Endothelial cell (in vitro differentiated cells): ENCODE measurements around the gene GGT5. TPM values are rescaled to one million over a fixed set of nuclear protein-coding genes. Genes with fewer than 3 reads are reported as not detected.
"Not testable (repeated sequence)": the region's sequence is repeated elsewhere in the genome, so short reads cannot be mapped to it uniquely, and the experiment has no call there.

ENCODE experiments used
- DNase-seq: peaks from one replicate; pipeline ENCODE4 v3.0.0; 2021; ENCODE audit warnings: low spot score
- H3K27ac Mint-ChIP-seq: one replicate; pipeline ENCODE4 v1.8.0; 2021; ENCODE audit warnings: mixed read lengths, inconsistent platforms; ENCODE audit not compliant: unreplicated experiment
- H3K27me3 Mint-ChIP-seq: one replicate; pipeline ENCODE4 v1.8.0; 2021; ENCODE audit warnings: mild to moderate bottlenecking, moderate library complexity, mixed read lengths, inconsistent platforms; ENCODE audit not compliant: unreplicated experiment
- H3K36me3 Mint-ChIP-seq: one replicate; pipeline ENCODE4 v1.8.0; 2021; ENCODE audit warnings: mild to moderate bottlenecking, low read depth, mixed read lengths, inconsistent platforms; ENCODE audit not compliant: unreplicated experiment
- H3K4me1 Mint-ChIP-seq: one replicate; pipeline ENCODE4 v1.8.0; 2021; ENCODE audit warnings: mild to moderate bottlenecking, mixed read lengths, inconsistent platforms; ENCODE audit not compliant: unreplicated experiment
- H3K4me3 Mint-ChIP-seq: one replicate; pipeline ENCODE4 v1.8.0; 2021; ENCODE audit warnings: mild to moderate bottlenecking, mixed read lengths, inconsistent platforms; ENCODE audit not compliant: unreplicated experiment
- H3K9me3 Mint-ChIP-seq: one replicate; pipeline ENCODE4 v1.8.0; 2021; ENCODE audit warnings: mixed read lengths, inconsistent platforms; ENCODE audit not compliant: unreplicated experiment
- total RNA-seq: library from RNA; stranded (reverse); fragmentation: NEBNext Ultra II Directional; extraction: Animal tissue kit (Norgen Biotek cat#: 25700); gene quantifications from one replicate; pipeline ENCODE4 v1.2.1, GENCODE V29; 2021; ENCODE audit not compliant: unreplicated experiment
- TF ChIP-seq, protein P1 (sequence below): fragments of 200-600 bp; sonication (generic); IDR thresholded peaks from one replicate; pipeline ENCODE4 v1.5.0; 2021; ENCODE audit warnings: antibody characterized with exemption; ENCODE audit not compliant: unreplicated experiment

Gene GGT5
- total RNA-seq, 1 donor from 2014 or later: 1.6 TPM

DNA sequence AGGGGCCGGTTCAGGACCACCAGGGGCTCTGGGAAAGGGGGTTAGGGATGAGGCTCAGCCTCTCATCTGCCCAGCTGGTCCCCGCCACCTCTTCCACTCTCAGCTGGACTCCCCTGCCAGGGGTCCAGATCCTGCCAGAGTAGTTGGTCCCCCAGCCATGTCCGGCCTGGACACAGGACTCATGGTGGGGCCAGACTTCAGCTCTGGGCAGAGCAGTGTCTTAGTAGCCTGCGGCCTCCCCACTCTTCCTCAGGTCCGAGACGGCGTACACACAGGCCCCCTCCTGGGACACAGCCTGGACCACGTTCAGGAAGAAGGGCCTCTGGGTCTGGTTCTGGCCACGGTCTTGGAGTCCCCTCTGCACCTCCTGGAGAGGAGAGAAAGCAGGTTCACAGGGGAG lies 25.1 kb downstream of the GGT5 start:
- H3K27me3 Mint-ChIP-seq: peaks cover 2% of the 10 kb centered on the region
- no peak overlapping the region for H3K4me3 Mint-ChIP-seq
- H3K27ac Mint-ChIP-seq: no peak overlapping the region

DNA sequence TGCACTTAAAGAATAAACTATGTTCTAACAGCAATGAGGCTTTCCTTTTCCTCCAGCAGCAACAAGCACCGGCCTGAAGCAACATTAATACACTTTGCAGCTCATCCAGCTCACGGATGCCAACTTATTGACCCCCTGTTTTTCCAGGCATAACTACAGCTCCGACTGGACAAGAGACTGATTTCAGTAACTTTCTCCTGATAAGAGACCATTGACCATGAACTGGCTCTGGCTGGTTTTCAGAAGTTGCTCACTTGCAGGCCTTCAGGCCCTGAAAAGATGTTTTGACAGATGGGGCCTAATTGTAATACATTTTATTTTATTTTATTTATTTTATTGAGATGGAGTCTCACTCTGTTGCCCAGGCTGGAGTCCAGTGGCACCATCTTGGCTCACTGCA lies 27.5 kb downstream of the GGT5 start:
- Mint-ChIP-seq H3K4me3 (no peak overlapping the region), H3K27me3 (peaks cover 4% of the 10 kb centered on the region), H3K4me1 (peaks cover 6% of the 10 kb centered on the region), H3K9me3 (no peaks in the 10 kb centered on the region), H3K36me3 (no peaks in the 10 kb centered on the region), H3K27ac (no peak overlapping the region)
- DNase-seq: no peak
- TF ChIP-seq, protein P1, sequence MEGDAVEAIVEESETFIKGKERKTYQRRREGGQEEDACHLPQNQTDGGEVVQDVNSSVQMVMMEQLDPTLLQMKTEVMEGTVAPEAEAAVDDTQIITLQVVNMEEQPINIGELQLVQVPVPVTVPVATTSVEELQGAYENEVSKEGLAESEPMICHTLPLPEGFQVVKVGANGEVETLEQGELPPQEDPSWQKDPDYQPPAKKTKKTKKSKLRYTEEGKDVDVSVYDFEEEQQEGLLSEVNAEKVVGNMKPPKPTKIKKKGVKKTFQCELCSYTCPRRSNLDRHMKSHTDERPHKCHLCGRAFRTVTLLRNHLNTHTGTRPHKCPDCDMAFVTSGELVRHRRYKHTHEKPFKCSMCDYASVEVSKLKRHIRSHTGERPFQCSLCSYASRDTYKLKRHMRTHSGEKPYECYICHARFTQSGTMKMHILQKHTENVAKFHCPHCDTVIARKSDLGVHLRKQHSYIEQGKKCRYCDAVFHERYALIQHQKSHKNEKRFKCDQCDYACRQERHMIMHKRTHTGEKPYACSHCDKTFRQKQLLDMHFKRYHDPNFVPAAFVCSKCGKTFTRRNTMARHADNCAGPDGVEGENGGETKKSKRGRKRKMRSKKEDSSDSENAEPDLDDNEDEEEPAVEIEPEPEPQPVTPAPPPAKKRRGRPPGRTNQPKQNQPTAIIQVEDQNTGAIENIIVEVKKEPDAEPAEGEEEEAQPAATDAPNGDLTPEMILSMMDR: no peak

More for the DNA sequence above, 25.1 kb downstream of the GGT5 start:
- Mint-ChIP-seq H3K4me1 (peaks cover 4% of the 10 kb centered on the region), H3K9me3 (no peaks in the 10 kb centered on the region), H3K36me3 (peaks cover 4% of the 10 kb centered on the region)
- TF ChIP-seq, protein P1: no peak
- DNase-seq: no peak

DNA sequence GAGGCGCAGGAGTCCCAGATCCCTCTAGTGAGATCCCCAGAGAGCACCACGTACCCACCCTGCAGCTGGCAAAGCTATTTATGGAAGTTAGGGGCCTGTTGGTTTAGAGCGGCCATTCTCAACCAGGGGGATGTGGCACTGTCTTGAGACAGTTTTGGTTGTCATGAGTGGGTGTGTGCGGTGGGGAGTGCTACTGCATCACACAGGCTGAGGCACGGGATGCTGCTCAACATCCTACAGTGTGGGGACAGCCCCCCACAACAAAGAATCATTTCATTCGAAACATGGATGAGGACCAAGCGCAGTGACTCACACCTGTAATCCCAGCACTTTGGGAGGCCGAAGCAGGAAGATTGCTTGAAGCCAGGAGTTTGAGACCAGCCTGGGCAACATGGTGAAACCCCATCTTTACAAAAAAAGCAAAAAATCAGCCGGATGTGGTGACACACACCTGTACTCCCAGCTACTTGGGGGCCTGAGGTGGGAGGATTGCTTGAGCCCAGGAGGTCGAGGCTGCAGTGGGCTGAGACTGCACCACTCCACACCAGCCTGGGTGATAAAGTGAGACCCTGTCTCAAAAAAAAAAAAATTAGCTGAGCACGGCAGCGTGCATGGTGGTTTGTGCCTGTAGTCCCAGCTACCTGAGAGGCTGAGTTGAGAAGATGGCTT lies 28.2 kb downstream of the GGT5 start:
- peaks cover 6% of the 10 kb centered on the region for H3K4me1 Mint-ChIP-seq
- H3K36me3 Mint-ChIP-seq: no peaks in the 10 kb centered on the region
- no peak overlapping the region for H3K27ac Mint-ChIP-seq
- no peak for DNase-seq
- H3K9me3 Mint-ChIP-seq: no peaks in the 10 kb centered on the region
- TF ChIP-seq, protein P1: no peak
- peaks cover 4% of the 10 kb centered on the region for H3K27me3 Mint-ChIP-seq
- no peak overlapping the region for H3K4me3 Mint-ChIP-seq

DNA sequence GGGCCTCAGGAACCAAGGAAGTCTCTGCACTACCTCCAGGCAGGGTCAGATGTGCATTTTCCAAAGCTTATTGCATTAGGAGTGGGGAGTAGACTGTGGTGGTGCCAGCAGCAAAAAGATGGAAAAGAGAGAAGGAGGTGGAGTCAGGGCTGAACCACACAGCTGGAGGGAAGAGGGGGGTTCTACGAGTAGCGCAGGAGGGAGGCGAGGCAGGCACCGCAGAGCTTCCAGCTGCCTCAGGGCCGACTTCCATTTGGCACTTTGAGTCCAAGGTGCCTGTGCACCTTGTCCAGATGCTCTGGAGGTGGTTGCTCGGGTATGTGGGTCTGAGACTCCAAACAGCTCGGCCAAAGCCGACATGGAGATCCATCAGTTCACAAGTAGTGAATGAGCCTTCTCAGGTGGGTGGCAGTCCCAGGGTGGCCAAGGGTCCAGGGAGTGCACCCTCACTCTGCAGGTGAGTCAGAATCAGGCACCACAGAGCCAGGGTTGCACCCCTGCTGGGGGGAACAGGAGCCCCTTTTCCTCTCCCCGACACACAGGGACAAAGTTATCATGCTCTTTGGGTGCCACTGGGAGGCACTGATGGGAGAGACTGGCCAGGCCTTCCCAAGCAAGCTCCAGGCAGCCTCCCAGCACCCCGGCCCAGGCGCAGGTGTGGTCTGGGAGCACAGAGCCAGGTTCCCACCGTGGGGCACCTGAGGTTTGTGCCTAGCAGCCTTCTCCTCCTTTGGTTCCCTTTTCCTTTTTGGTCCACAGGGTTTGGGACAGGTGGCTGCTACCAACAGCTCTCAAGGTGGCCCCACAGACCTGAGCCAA lies 30.2 kb downstream of the GGT5 start:
- H3K36me3 Mint-ChIP-seq: no peaks in the 10 kb centered on the region
- peaks cover 6% of the 10 kb centered on the region for H3K27me3 Mint-ChIP-seq
- H3K4me1 Mint-ChIP-seq: peaks cover 5% of the 10 kb centered on the region
- H3K27ac Mint-ChIP-seq: no peak overlapping the region
- H3K9me3 Mint-ChIP-seq: no peaks in the 10 kb centered on the region
- H3K4me3 Mint-ChIP-seq: no peak overlapping the region
- DNase-seq: no peak
- TF ChIP-seq, protein P1: no peak

DNA sequence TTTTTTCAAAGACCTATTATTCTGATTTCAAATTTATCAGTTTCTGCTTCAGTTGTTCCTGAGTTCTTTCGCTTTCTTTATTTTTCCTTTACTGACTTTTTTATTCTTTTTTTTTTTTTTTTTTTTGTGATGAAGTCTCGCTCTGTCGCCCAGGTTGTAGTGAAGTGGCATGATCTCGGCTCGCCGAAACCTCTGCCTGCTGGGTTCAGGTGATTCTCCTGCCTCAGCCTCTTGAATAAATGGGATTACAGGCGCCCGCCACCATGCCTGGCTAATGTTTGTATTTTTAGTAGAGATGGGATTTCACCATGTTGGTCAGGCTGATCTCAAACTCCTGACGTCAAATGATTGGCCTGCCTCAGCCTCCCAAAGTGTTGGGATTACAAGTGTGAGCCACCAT lies 31.8 kb downstream of the GGT5 start:
- H3K36me3 Mint-ChIP-seq, H3K27ac Mint-ChIP-seq, H3K27me3 Mint-ChIP-seq, H3K9me3 Mint-ChIP-seq, DNase-seq, H3K4me3 Mint-ChIP-seq: not testable (repeated sequence)
- H3K4me1 Mint-ChIP-seq: peaks cover 14% of the 10 kb centered on the region

DNA sequence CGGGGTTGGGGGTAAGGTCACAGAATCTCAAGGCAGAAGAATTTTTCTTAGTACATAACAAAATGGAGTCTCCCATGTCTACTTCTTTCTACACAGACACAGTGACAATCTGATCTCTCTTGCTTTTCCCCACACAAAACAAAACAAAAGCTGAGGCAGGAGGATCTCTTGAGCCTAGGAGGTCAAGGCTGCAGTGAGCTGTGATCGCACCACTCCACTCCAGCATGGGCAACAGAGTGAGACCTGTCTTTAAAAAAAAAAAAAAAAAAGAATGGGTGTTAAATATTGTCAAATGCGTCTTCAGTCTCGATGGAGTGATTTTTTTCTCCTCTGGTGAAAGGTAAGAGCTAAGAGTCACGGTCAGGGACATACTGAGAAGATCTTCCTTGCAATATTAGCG lies 33.2 kb downstream of the GGT5 start:
- H3K27ac Mint-ChIP-seq, H3K27me3 Mint-ChIP-seq, H3K36me3 Mint-ChIP-seq, DNase-seq, H3K9me3 Mint-ChIP-seq, H3K4me3 Mint-ChIP-seq: not testable (repeated sequence)
- peaks cover 28% of the 10 kb centered on the region for H3K4me1 Mint-ChIP-seq

DNA sequence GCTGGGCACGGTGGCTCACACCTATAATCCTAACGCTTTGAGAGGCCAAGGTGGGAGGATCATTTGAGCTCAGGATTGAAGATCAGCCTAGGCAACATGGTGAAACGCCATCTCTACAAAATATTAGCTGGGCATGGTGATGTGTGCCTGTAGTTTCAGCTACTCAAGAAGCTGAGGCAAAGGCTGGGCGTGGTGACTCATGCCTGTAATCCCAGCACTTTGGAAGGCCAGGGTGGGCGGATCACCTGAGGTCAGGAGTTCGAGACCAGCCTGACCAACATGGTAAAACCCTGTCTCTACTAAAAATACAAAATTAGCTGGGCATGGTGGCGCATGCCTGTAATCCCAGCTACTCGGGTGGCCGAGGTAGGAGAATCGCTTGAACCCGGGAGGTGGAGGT lies 34.5 kb downstream of the GGT5 start:
- not testable (repeated sequence) for H3K27ac Mint-ChIP-seq, H3K27me3 Mint-ChIP-seq, H3K36me3 Mint-ChIP-seq, H3K9me3 Mint-ChIP-seq, DNase-seq, H3K4me3 Mint-ChIP-seq
- H3K4me1 Mint-ChIP-seq: peaks cover 34% of the 10 kb centered on the region
